ENCODE data around the gene FAM221B.

Gene FAM221B

DNA sequence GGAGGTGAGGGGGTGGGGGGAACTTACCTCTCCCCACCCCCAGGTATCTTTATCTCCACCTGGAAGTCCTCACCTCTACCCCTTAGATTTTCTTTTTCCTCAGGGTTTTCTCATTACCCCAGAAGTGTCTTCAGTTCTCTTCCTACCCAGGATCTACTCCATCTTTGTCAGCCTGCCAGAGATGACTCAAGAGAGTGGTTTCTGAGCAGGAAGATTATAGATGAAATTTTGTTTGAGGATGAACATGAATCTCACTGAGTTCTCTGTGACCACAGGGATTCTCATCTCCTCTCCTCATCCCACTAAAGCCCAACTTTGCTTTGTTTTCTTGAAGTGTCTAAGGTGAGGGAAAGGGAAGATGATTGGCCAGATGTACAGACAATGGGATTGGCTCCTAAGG lies 8.5 kb downstream of the FAM221B start:
- H3K4me3 ChIP-seq (ENCODE audit: low read depth, low read length): no peak overlapping the region

GRCh38 chr9:35818341-35818740 lies 10.2 kb downstream of the FAM221B start:
- H3K4me3 ChIP-seq (ENCODE audit: low read depth, low read length): no peak overlapping the region
- TF ChIP-seq, protein P1, sequence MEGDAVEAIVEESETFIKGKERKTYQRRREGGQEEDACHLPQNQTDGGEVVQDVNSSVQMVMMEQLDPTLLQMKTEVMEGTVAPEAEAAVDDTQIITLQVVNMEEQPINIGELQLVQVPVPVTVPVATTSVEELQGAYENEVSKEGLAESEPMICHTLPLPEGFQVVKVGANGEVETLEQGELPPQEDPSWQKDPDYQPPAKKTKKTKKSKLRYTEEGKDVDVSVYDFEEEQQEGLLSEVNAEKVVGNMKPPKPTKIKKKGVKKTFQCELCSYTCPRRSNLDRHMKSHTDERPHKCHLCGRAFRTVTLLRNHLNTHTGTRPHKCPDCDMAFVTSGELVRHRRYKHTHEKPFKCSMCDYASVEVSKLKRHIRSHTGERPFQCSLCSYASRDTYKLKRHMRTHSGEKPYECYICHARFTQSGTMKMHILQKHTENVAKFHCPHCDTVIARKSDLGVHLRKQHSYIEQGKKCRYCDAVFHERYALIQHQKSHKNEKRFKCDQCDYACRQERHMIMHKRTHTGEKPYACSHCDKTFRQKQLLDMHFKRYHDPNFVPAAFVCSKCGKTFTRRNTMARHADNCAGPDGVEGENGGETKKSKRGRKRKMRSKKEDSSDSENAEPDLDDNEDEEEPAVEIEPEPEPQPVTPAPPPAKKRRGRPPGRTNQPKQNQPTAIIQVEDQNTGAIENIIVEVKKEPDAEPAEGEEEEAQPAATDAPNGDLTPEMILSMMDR (IDR thresholded peaks at IDR 0.05; ENCODE audit: borderline replicate concordance, insufficient read depth, low read depth, low read length): no peak

More for the DNA sequence above, 8.5 kb downstream of the FAM221B start:
- TF ChIP-seq, protein P1 (IDR thresholded peaks at IDR 0.05; ENCODE audit: borderline replicate concordance, insufficient read depth, low read depth, low read length): no peak

- TF ChIP-seq, protein P1 (IDR thresholded peaks at IDR 0.05; ENCODE audit: borderline replicate concordance, insufficient read depth, low read depth, low read length): peak; percentile 28; the same call in 1 of the 2 replicates
Observed at GRCh38 chr9:35816708-35817107, 11.8 kb downstream of the FAM221B start.

DNA sequence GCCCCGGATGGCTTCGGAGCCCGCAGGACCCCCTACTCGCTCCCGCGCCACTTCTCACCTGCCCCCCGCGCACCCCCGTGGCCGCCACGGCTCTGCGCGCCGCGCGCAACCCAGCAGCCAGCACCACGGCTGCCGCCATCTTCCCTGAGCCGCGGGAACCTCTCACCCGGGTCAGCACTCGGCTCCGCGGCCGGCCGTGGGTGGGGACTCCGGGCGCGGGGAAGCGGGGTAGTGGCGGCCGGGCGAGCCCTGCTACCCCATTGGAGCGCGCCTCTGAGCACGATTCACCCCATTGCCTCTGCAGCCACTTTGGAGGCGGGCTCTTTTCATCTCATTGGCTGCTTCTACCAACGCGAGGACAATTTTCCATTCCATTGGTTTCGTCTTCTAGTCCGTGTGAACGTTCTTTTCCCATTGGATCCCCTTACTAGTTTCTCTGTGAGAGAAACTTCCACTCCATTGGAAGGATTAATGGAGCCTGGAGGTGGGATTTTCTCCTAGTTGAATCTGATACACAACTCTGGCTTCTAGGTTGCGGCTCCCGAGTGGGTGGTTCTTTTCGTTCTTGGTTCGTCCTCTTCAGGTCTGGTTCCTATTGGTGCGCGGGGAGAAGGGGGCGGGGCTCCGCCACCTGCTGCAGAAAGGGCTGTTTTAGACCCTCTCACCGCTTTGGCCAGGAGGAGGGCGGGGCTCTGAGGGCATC lies 13.5 kb downstream of the FAM221B start, which contains the start of gene HINT2:
TSS of gene HINT2 (minus strand) at position 202 of the 703 bp plus-strand sequence. CDS start at position 139, 63 bp downstream.
- peak within 1 kb of the TSS; percentile 68 for H3K4me3 ChIP-seq (ENCODE audit: low read depth, low read length)
- TF ChIP-seq, protein P1 (IDR thresholded peaks at IDR 0.05; ENCODE audit: borderline replicate concordance, insufficient read depth, low read depth, low read length): no peak

More at GRCh38 chr9:35816708-35817107, 11.8 kb downstream of the FAM221B start:
- H3K4me3 ChIP-seq (ENCODE audit: low read depth, low read length): no peak overlapping the region

DNA sequence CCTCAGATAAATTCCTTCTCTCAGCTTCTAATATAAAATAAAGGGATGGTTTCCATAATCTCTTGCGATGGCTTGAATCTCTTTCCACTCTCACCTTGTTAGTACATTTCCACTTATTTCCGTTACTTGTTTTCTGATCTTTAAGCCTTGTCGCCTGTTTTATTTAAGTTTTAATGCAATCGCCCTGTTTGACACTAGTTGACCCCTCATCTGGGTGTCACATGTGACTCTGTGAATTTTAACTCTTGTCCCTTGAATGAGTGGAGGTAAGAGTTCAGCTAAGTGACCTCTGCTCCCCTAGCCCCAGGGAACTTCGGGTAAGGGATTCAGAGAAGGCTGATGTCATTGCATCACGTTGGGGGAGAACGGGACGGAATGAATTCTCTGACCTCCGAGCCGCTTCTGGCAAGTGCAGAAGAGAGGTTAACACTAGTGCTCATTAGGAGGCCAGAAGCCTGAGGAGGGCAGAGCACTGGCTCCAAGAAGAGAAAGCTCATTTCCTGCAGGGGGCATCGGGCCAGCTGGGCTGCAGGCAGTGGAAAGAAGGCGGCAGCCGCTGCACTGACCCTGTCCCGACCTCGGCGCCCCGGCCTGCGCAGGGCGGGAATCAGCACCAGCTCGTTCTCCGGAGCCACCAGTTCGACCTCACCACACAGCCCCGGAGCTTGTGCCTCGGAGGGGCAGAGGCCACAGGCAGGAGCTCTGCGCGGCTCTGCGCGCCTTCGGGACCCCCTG lies 14.3 kb downstream of the FAM221B start:
- TF ChIP-seq, protein P1 (IDR thresholded peaks at IDR 0.05; ENCODE audit: borderline replicate concordance, insufficient read depth, low read depth, low read length): peak; percentile 37; the same call in 1 of the 2 replicates
- H3K4me3 ChIP-seq (ENCODE audit: low read depth, low read length): peak overlapping the region; percentile 68

- TF ChIP-seq, protein P1 (IDR thresholded peaks at IDR 0.05; ENCODE audit: borderline replicate concordance, insufficient read depth, low read depth, low read length): peak; percentile 40; the same call in 1 of the 2 replicates
- no peak overlapping the region for H3K4me3 ChIP-seq (ENCODE audit: low read depth, low read length)
Observed at GRCh38 chr9:35813434-35814105, 15.0 kb downstream of the FAM221B start.

All from GM12875 (cell line).